Astrocyte of the spinal cord (primary cell): ENCODE results near the gene LMNB1.
"Not testable (repeated sequence)": the region's sequence is repeated elsewhere in the genome, so short reads cannot be mapped to it uniquely, and the experiment has no call there.

ENCODE experiments used
- DNase-seq: peaks from one replicate; pipeline ENCODE4 v3.0.0; 2011; ENCODE audit warnings: low read depth, low spot score
- H3K4me3 ChIP-seq: 2 replicates; pipeline ENCODE4 v1.5.1; 2011; ENCODE audit warnings: low read depth, mild to moderate bottlenecking, low read length, moderate library complexity
- CTCF ChIP-seq: IDR thresholded peaks from 2 replicates; pipeline ENCODE4 v1.5.1; 2012; ENCODE audit warnings: low read depth, mild to moderate bottlenecking, low read length, inconsistent platforms
- in situ Hi-C: cut with HindIII; loops from 2 replicates; pipeline ENCODE4 v1.10.0; 2017; ENCODE audit warnings: low sequenced_read_pairs

Gene LMNB1, protein sequence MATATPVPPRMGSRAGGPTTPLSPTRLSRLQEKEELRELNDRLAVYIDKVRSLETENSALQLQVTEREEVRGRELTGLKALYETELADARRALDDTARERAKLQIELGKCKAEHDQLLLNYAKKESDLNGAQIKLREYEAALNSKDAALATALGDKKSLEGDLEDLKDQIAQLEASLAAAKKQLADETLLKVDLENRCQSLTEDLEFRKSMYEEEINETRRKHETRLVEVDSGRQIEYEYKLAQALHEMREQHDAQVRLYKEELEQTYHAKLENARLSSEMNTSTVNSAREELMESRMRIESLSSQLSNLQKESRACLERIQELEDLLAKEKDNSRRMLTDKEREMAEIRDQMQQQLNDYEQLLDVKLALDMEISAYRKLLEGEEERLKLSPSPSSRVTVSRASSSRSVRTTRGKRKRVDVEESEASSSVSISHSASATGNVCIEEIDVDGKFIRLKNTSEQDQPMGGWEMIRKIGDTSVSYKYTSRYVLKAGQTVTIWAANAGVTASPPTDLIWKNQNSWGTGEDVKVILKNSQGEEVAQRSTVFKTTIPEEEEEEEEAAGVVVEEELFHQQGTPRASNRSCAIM

DNA sequence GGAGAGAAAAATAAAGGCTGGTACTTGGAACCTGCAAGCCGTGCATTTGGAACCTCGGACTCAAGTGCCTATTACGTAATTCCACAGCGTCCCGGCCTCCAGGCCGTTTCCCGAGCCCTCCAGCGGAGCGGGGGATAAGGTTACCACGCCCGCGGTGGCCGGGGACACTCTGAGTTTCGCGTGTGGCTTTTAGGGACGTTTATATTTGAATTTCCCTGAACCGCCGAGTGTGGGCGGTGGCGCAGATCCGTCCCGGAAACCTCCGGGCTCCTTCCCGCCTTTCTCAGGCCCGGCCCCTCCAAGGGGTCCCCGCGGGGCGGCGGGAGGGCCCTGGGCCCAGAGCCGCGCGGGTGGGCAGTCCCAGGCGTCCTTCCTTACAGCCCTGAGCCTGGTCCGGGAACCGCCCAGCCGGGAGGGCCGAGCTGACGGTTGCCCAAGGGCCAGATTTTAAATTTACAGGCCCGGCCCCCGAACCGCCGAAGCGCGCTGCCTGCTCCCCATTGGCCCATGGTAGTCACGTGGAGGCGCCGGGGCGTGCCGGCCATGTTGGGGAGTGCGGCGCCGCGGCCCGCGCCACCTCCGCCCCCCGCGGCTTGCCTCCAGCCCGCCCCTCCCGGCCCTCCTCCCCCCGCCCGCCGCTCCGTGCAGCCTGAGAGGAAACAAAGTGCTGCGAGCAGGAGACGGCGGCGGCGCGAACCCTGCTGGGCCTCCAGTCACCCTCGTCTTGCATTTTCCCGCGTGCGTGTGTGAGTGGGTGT, at the start of gene LMNB1:
TSS of gene LMNB1 (plus strand) at position 638 of the 758 bp plus-strand sequence. CDS start 373 bp downstream, outside the sequence.
- in situ Hi-C loops = no loop called here
- DNase-seq = peak; percentile 98
- peak within 1 kb of the TSS; percentile 91 for H3K4me3 ChIP-seq
- no peak for TF ChIP-seq CTCF

GRCh38 chr5:126732716-126733115, 44.2 kb upstream of the LMNB1 start:
- no peak for TF ChIP-seq CTCF
- no peak for DNase-seq
- in situ Hi-C loops = no loop called here
- H3K4me3 ChIP-seq = no peak overlapping the region

DNA sequence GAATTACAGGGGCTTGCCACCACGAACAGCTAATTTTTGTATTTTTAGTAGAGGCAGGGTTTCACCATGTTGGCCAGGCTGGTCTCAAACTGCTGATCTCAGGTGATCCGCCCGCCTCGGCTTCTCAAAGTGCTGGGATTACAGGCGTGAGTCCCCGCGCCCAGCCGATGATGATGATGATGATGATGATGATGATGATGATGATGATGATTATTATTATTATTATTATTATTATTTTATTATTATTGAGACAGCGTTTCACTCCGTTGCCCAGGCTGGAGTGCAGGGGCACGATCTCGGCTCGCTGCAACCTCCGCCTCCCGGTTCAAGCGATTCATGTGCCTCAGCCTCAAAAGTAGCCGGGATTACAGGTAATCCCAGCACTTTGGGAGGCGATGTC, 42.4 kb upstream of the LMNB1 start:
- H3K4me3 ChIP-seq, in situ Hi-C loops, DNase-seq: not testable (repeated sequence)

DNA sequence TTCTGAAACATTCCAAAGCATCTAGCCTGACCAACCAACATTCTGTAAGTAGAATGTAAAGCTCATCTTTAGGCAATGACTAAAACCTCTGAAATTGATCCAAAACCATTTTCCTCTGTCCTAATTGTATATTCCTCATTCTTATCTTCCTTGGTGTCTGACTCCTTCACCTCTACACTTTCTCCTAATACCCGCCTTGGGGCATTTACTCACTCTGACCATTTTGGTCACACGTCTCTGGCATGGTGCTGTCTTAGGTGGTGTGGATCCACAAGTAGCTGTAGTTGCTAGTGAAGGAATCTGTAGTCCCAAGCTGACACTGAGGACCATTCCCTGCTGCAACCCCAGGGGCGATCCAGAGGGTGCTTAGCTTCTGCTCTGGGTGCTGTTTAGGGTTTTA, 40.8 kb upstream of the LMNB1 start:
- no peak for TF ChIP-seq CTCF
- in situ Hi-C loops = no loop called here
- no peak overlapping the region for H3K4me3 ChIP-seq
- DNase-seq = no peak

DNA sequence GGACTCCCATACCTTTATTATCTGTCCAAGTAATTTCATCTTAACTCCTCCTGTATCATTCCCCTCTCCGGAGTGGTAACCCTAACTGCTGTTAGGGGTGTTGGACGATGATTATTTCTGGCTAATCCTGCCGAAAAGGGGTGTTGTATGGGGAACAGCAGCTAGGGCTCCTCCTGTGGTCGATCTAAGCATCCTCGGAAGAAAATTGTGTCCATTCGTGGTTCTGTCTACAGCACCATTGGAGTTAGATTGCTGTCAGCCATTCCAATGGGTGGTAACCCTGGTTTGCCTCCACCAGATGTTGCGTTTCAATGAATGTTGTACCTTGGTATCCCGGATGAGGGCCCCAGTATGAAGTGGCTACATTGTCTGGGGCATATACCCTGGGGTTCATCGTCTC, 35.6 kb upstream of the LMNB1 start:
- in situ Hi-C loops = no loop called here
- H3K4me3 ChIP-seq = no peak overlapping the region
- no peak for TF ChIP-seq CTCF
- DNase-seq = no peak

DNA sequence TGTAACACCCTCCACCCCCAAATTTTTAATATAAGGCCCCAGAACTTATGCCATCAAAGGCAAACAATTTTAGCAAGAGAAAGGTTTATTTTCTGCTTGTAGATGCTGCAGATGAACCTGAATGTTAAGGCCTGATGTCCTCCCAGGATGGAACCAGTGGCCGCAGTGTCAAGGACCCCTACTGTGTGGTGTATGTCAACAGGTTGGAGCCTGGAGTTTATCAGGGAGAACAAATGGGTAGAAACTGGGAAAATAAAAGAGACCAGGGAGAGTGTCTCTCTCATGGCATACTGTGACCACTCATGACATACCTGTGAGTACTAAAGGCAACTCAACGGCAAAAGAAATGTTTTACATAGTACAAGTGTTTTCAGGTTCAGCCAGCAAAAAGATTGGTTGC, 34.5 kb upstream of the LMNB1 start:
- no peak for DNase-seq
- in situ Hi-C loops = no loop called here
- no peak overlapping the region for H3K4me3 ChIP-seq
- TF ChIP-seq CTCF = no peak

DNA sequence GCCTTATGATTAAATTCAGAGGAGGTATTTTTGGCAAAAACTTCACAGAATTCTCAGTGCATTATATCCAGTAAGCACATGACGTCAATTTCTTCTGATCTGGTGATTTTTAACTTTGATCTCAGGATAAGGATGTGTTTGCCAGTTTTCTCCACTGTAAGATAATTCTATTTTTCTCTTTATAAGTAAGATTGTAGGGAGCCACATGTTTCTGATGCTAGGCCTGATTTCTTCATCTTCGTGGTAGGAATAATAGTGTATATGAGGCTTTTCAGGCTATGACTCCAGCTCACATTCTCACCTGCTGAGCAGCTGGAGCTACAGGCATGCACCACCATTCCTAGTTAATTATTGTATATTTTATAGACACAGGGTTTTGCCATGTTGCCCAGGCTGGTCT, 32.1 kb upstream of the LMNB1 start:
- no peak overlapping the region for H3K4me3 ChIP-seq
- no peak for TF ChIP-seq CTCF
- no peak for DNase-seq
- in situ Hi-C loops = no loop called here
